ENCODE data around the gene APOL4. TPM values are rescaled to one million over a fixed set of nuclear protein-coding genes. Genes with fewer than 3 reads are reported as not detected.

The APOL4 gene
- total RNA-seq, 2 experiments from 2014 or later = not detected

GRCh38 chr22:36144886-36145541, 56.6 kb downstream of the APOL4 start:
- Histone ChIP-seq H3K79me2 (ENCODE audit: insufficient read depth, low read depth, low read length) (no peaks in the 10 kb centered on the region), H2AFZ (ENCODE audit: low read length) (no peak overlapping the region), H3K36me3 (ENCODE audit: insufficient read depth, low read length) (no peaks in the 10 kb centered on the region), H3K27ac (ENCODE audit: low read depth, low read length, poor library complexity, severe bottlenecking) (no peak overlapping the region), H3K4me3 (ENCODE audit: low read depth, low read length, poor library complexity, severe bottlenecking) (no peak overlapping the region), H3K4me1 (ENCODE audit: insufficient read depth, low read length, poor library complexity, severe bottlenecking) (peaks cover 5% of the 10 kb centered on the region), H4K20me1 (ENCODE audit: insufficient read depth, low read length) (no peaks in the 10 kb centered on the region), H3K4me2 (ENCODE audit: low read length) (no peak overlapping the region), H3K9me3 (ENCODE audit: low read length) (no peaks in the 10 kb centered on the region), H3K9me2 (ENCODE audit: insufficient read depth, low read length) (no peaks in the 10 kb centered on the region)
- TF ChIP-seq EZH2phosphoT487 (IDR thresholded peaks at IDR 0.05; ENCODE audit: borderline replicate concordance, low read depth, low read length) (no peak), CTCF (conservative IDR thresholded peaks at IDR 0.05; ENCODE audit: low read length) (peak; percentile 87)
- POLR2A ChIA-PET = interaction anchor here (0.7 kb wide), 1 partner anchor 874 kb away, joined by 7 read pairs; no protein-coding TSS in a partner anchor
- DNase-seq (ENCODE audit: low spot score) = peak; percentile 57
- intact Hi-C loops (cut with micrococcal nuclease; ENCODE audit: unreplicated experiment) = loop anchor here (1.0 to 5.0 kb wide), 2 partner anchors 35 to 77 kb away; no protein-coding TSS in a partner anchor
- no TSS peak for BruUV-seq (replicated peaks)
- CTCF ChIA-PET (ENCODE audit: unreplicated experiment) = interaction anchor here (1.0 kb wide), 1 partner anchor 35 kb away, joined by 3 read pairs; no protein-coding TSS in a partner anchor

GRCh38 chr22:36143956-36144355, 57.7 kb downstream of the APOL4 start:
- intact Hi-C loops (cut with micrococcal nuclease; ENCODE audit: unreplicated experiment) = loop anchor here (5.0 kb wide), 1 partner anchor 78 kb away; no protein-coding TSS in a partner anchor
- no peak overlapping the region for H3K27ac ChIP-seq (ENCODE audit: low read depth, low read length, poor library complexity, severe bottlenecking)
- no peak overlapping the region for H2AFZ ChIP-seq (ENCODE audit: low read length)
- no peak overlapping the region for H3K4me2 ChIP-seq (ENCODE audit: low read length)
- DNase-seq (ENCODE audit: low spot score) = no peak
- peaks cover 5% of the 10 kb centered on the region for H3K4me1 ChIP-seq (ENCODE audit: insufficient read depth, low read length, poor library complexity, severe bottlenecking)
- ChIA-PET CTCF (ENCODE audit: unreplicated experiment) (no interaction called here), POLR2A (no interaction called here)
- no TSS peak for BruUV-seq (replicated peaks)
- TF ChIP-seq EZH2phosphoT487 (IDR thresholded peaks at IDR 0.05; ENCODE audit: borderline replicate concordance, low read depth, low read length) (no peak), CTCF (conservative IDR thresholded peaks at IDR 0.05; ENCODE audit: low read length) (no peak)
- H3K9me3 ChIP-seq (ENCODE audit: low read length) = no peaks in the 10 kb centered on the region
- H3K4me3 ChIP-seq (ENCODE audit: low read depth, low read length, poor library complexity, severe bottlenecking) = no peak overlapping the region
- no peaks in the 10 kb centered on the region for H3K9me2 ChIP-seq (ENCODE audit: insufficient read depth, low read length)
- H3K36me3 ChIP-seq (ENCODE audit: insufficient read depth, low read length) = no peaks in the 10 kb centered on the region
- H4K20me1 ChIP-seq (ENCODE audit: insufficient read depth, low read length) = no peaks in the 10 kb centered on the region
- no peaks in the 10 kb centered on the region for H3K79me2 ChIP-seq (ENCODE audit: insufficient read depth, low read depth, low read length)

Data from OCI-LY7 (cell line).